B cell (primary cell): ENCODE measurements around the gene RAB9A. TPM values are rescaled to one million over a fixed set of nuclear protein-coding genes. Genes with fewer than 3 reads are reported as not detected.

ENCODE experiments used
- ATAC-seq: fragments of 200-7000 bp; cut with Tn5 transposase; one replicate; pipeline ENCODE4 v1.10.0; 2021; ENCODE audit warnings: low read depth, mild to moderate bottlenecking, moderate number of reproducible peaks, moderate library complexity
- CTCF ChIA-PET: fragments of 350-600 bp; sonication (Branson Sonifier 250); formaldehyde crosslinking; loops from one replicate; lab custom pipeline; 2021; ENCODE audit warnings: antibody characterized with exemption, inconsistent platforms; lab: Charles Lee
- POLR2A ChIA-PET: fragments of 350-600 bp; sonication (Branson Sonifier 250); formaldehyde crosslinking; loops from one replicate; lab custom pipeline; 2021; ENCODE audit warnings: antibody characterized with exemption; lab: Charles Lee
- DNase-seq: peaks from one replicate; pipeline ENCODE4 v3.0.0; 2013
- H2AFZ ChIP-seq: 2 replicates; pipeline ENCODE4 v1.6.1; 2012; ENCODE audit warnings: mild to moderate bottlenecking, low read depth, low read length; ENCODE audit not compliant: insufficient read depth, poor library complexity, severe bottlenecking
- H3K27ac ChIP-seq, 2 donors: 1 replicate in 1 of 2; 2 replicates in 1 of 2; pipeline ENCODE4 v1.5.1; 2012 to 2013; ENCODE audit warnings: low read length in 2 of 2, mild to moderate bottlenecking in 2 of 2, moderate library complexity in 1 of 2
- H3K27me3 ChIP-seq, 4 experiments: fragments of 200-600 bp in 1 of 4; sonication (generic) in 1 of 4; replicated peaks in 1 of 4; 1 replicate in 2 of 4; 2 replicates in 2 of 4; pipeline versions ENCODE4 v1.6.1 to v1.7.0; 2013 to 2016; ENCODE audit warnings: low read length in 3 of 4, mild to moderate bottlenecking in 2 of 4, mixed read lengths in 1 of 4, moderate library complexity in 1 of 4; ENCODE audit not compliant: insufficient read depth in 4 of 4, control insufficient read depth in 3 of 4; ENCODE audit errors: control extremely low read depth in 1 of 4
- H3K36me3 ChIP-seq, 2 experiments: replicated peaks in 1 of 2; 1 replicate in 1 of 2; 2 replicates in 1 of 2; pipeline versions ENCODE4 v1.6.1 to v1.7.1; 2013; ENCODE audit warnings: low read length in 1 of 2; ENCODE audit not compliant: insufficient read depth in 2 of 2, control insufficient read depth in 1 of 2; ENCODE audit errors: control extremely low read depth in 1 of 2, extremely low read depth in 1 of 2
- H3K4me1 ChIP-seq, 2 donors: fragments of 200-600 bp in 1 of 2; sonication (generic) in 1 of 2; 1 replicate in 1 of 2; 2 replicates in 1 of 2; pipeline versions ENCODE4 v1.5.1 to v1.6.1; 2013 to 2017; ENCODE audit warnings: low read length in 2 of 2; ENCODE audit not compliant: control insufficient read depth in 2 of 2, insufficient read depth in 2 of 2
- H3K4me2 ChIP-seq: replicated peaks from 2 replicates; pipeline ENCODE3; 2012; ENCODE audit warnings: mild to moderate bottlenecking, low read depth, low read length; ENCODE audit not compliant: poor library complexity, severe bottlenecking
- H3K4me3 ChIP-seq, 5 experiments: fragments of 200-600 bp in 1 of 5; sonication (generic) in 1 of 5; 1 replicate in 3 of 5; 2 replicates in 2 of 5; pipeline versions ENCODE4 v1.5.1 to v1.7.0; 2011 to 2016; ENCODE audit warnings: low read length in 4 of 5, mild to moderate bottlenecking in 4 of 5, low read depth in 2 of 5, control low read depth in 1 of 5, moderate library complexity in 1 of 5; ENCODE audit not compliant: insufficient read depth in 1 of 5; ENCODE audit errors: control extremely low read depth in 1 of 5, extremely low read depth in 1 of 5
- H3K79me2 ChIP-seq: fragments of 200-600 bp; sonication (generic); one replicate; pipeline ENCODE4 v1.6.0; 2016; ENCODE audit warnings: low read length; ENCODE audit not compliant: control insufficient read depth, insufficient read depth
- H3K9ac ChIP-seq: fragments of 200-600 bp; sonication (generic); 2 replicates; pipeline ENCODE4 v1.6.1; 2017; ENCODE audit warnings: mild to moderate bottlenecking, low read length, moderate library complexity
- H3K9me3 ChIP-seq, 3 donors: one replicate each; pipeline versions ENCODE4 v1.6.1 to v1.7.1; 2013; ENCODE audit warnings: low read length in 2 of 3; ENCODE audit not compliant: control insufficient read depth in 2 of 3, insufficient read depth in 1 of 3; ENCODE audit errors: control extremely low read depth in 1 of 3
- H4K20me1 ChIP-seq: 2 replicates; pipeline ENCODE4 v1.6.0; 2012; ENCODE audit warnings: mild to moderate bottlenecking, low read length; ENCODE audit not compliant: insufficient read depth, control insufficient read depth, poor library complexity, severe bottlenecking
- H3K27ac Mint-ChIP-seq: one replicate; pipeline ENCODE4 v1.8.0; 2021; ENCODE audit warnings: mixed read lengths
- H3K27me3 Mint-ChIP-seq: one replicate; pipeline ENCODE4 v1.8.0; 2021; ENCODE audit warnings: mixed read lengths
- H3K4me1 Mint-ChIP-seq: one replicate; pipeline ENCODE4 v1.8.0; 2021; ENCODE audit warnings: mixed read lengths
- H3K4me3 Mint-ChIP-seq: one replicate; pipeline ENCODE4 v1.8.0; 2021; ENCODE audit warnings: mixed read lengths
- H3K9me3 Mint-ChIP-seq: one replicate; pipeline ENCODE4 v1.8.0; 2022; ENCODE audit warnings: mixed read lengths; ENCODE audit not compliant: insufficient read depth
- EZH2 ChIP-seq: IDR thresholded peaks from 2 replicates; pipeline ENCODE4 v1.6.1; 2012; ENCODE audit warnings: borderline replicate concordance, low read depth, mild to moderate bottlenecking, moderate library complexity, low read length; ENCODE audit not compliant: insufficient read depth, poor library complexity, severe bottlenecking
- WGBS: methylation state at CpG from one replicate; pipeline ENCODE4 v1.1.5; 2013; ENCODE audit warnings: missing lambda C conversion rate; ENCODE audit not compliant: insufficient coverage; 5-methylcytosine and 5-hydroxymethylcytosine counted together
- intact Hi-C: fragments of 100-400 bp; cut with micrococcal nuclease; formaldehyde crosslinking; loops from one replicate; pipeline ENCODE4 v1.10.0; 2022
- polyA plus RNA-seq: library from polyadenylated mRNA; depleted of rRNA; stranded (reverse); fragments of >200 nt; gene quantifications from 2 replicates; pipeline ENCODE4 v1.2.3, GENCODE V29; 2012
- total RNA-seq, 2 donors: library from RNA; stranded (reverse); fragments of 120-200 nt in 1 of 2; gene quantifications; 1 replicate in 1 of 2; 2 replicates in 1 of 2; pipeline versions ENCODE4 v1.2.3 to v1.2.4, GENCODE V29; 2013 to 2022
- TF ChIP-seq, protein P1 (sequence below): fragments of 200-600 bp; IDR thresholded peaks from one replicate; pipeline ENCODE4 v1.8.0; 2022; ENCODE audit warnings: antibody characterized with exemption, mild to moderate bottlenecking

RAB9A gene
- total and polyA plus RNA-seq, 2 donors (not counting 1 experiment from before 2014, with no cell fraction given), result 11.9 to 16.7 TPM

DNA sequence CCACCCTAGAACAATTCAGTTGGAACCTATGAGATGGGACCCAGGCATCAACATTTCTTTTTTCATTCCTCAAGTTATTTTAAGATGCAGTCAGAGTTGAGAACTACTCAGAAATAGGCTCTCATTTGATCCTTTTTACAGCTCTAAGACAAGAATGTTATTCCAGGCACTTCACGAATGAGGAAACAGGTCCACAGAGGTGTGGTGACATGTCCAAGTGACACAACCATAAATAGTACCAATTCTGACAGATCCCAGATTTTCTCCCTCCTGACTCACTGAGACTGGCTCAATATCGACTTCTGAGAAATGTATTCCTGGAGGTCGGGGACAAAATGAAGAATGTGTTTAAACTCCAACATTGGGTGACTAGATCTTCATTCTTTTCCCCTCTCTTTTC, 24.9 kb upstream of the RAB9A start:
- Histone ChIP-seq H3K4me2 (no peak overlapping the region), H3K36me3 (peaks cover 0 to 27% of the 10 kb centered on the region in 2 experiments), H3K27me3 (no peaks in the 10 kb centered on the region), H3K79me2 (no peaks in the 10 kb centered on the region), H4K20me1 (no peaks in the 10 kb centered on the region), H3K9me3 (no peaks in the 10 kb centered on the region), H3K9ac (no peak overlapping the region), H3K4me3 (no peak overlapping the region), H3K27ac (no peak overlapping the region), H3K4me1 (peaks cover 0 to under 1% of the 10 kb centered on the region in 2 donors), H2AFZ (no peak overlapping the region)
- no CpG with 5 or more reads among the region's 3 CpGs for WGBS
- ChIA-PET CTCF (no interaction called here), POLR2A (no interaction called here)
- ATAC-seq, result no peak
- Mint-ChIP-seq H3K27ac (no peak overlapping the region), H3K9me3 (no peaks in the 10 kb centered on the region), H3K27me3 (no peaks in the 10 kb centered on the region), H3K4me3 (no peak overlapping the region), H3K4me1 (peaks cover 2% of the 10 kb centered on the region)
- TF ChIP-seq, protein P1, sequence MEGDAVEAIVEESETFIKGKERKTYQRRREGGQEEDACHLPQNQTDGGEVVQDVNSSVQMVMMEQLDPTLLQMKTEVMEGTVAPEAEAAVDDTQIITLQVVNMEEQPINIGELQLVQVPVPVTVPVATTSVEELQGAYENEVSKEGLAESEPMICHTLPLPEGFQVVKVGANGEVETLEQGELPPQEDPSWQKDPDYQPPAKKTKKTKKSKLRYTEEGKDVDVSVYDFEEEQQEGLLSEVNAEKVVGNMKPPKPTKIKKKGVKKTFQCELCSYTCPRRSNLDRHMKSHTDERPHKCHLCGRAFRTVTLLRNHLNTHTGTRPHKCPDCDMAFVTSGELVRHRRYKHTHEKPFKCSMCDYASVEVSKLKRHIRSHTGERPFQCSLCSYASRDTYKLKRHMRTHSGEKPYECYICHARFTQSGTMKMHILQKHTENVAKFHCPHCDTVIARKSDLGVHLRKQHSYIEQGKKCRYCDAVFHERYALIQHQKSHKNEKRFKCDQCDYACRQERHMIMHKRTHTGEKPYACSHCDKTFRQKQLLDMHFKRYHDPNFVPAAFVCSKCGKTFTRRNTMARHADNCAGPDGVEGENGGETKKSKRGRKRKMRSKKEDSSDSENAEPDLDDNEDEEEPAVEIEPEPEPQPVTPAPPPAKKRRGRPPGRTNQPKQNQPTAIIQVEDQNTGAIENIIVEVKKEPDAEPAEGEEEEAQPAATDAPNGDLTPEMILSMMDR, result no peak
- no peak for TF ChIP-seq EZH2
- no peak for DNase-seq
- intact Hi-C loops, result no loop called here

DNA sequence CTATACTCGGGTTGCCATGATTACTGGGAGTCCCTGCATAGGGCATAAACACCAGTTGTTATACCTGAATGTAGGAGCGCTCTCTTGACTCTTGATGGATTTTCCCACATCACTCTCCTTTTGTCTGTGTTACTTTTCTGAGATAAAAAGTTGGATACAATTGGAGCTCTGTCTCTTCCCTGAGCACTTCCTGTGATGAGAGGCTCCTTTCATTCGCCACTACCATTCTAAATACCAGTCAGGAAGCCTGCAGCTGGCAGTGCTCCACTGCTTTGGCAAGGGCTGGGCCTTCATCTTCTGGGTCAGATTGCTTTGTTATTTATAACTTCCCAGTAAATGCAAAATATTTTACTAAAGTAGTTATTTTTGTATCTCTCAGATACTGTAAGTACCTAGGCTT, 22.1 kb upstream of the RAB9A start:
- Histone ChIP-seq H3K27me3 (no peaks in the 10 kb centered on the region), H3K4me3 (no peak overlapping the region), H3K79me2 (no peaks in the 10 kb centered on the region), H2AFZ (no peak overlapping the region), H3K36me3 (peaks cover 0 to 27% of the 10 kb centered on the region in 2 experiments), H4K20me1 (no peaks in the 10 kb centered on the region), H3K4me1 (no peaks in the 10 kb centered on the region), H3K9ac (no peak overlapping the region), H3K27ac (no peak overlapping the region), H3K4me2 (no peak overlapping the region), H3K9me3 (no peaks in the 10 kb centered on the region)
- H3K4me1 Mint-ChIP-seq, result peaks cover 15% of the 10 kb centered on the region
- TF ChIP-seq EZH2, result no peak
- TF ChIP-seq, protein P1, result no peak
- ChIA-PET POLR2A (no interaction called here), CTCF (no interaction called here)
- no peak overlapping the region for H3K4me3 Mint-ChIP-seq
- DNase-seq (no peak), ATAC-seq (no peak)
- no peaks in the 10 kb centered on the region for H3K27me3 Mint-ChIP-seq
- intact Hi-C loops, result no loop called here
- no peaks in the 10 kb centered on the region for H3K9me3 Mint-ChIP-seq
- H3K27ac Mint-ChIP-seq, result no peak overlapping the region
- no CpG with 5 or more reads among the region's 3 CpGs for WGBS
